ENCODE data around the gene DIDO1. TPM values are rescaled to one million over a fixed set of nuclear protein-coding genes. Genes with fewer than 3 reads are reported as not detected.

Gene DIDO1
- total and polyA plus RNA-seq, 9 of the 15 experiments (the other 6 are each of a cell fraction or from before 2014, with no cell fraction given): 4.4 to 46.8 (median 31.2) TPM

- TF ChIP-seq CEBPZ (IDR thresholded peaks at IDR 0.05; ENCODE audit: borderline replicate concordance, low read depth, low read length) (no peak), SMAD2 (IDR thresholded peaks at IDR 0.05; ENCODE audit: low read depth, low read length) (no peak), HDAC8 (tag; IDR thresholded peaks at IDR 0.05) (no peak), NONO (IDR thresholded peaks at IDR 0.05; ENCODE audit: low read depth in 2 of 2, low read length in 1 of 2) (peak in 1 of 2 experiments; percentile 19; a peak in 1 of 4 replicates), KAT7 (CRISPR knock-in tag; IDR thresholded peaks at IDR 0.05; ENCODE audit: borderline replicate concordance) (0 out of 2 replicates have a peak, but pooled peaks have one; percentile 43), ZEB2 (IDR thresholded peaks at IDR 0.05) (no peak), ZNF609 (CRISPR knock-in tag; IDR thresholded peaks at IDR 0.05; ENCODE audit: borderline replicate concordance) (no peak), ARID3A (IDR thresholded peaks at IDR 0.05; ENCODE audit: borderline replicate concordance, low read depth, low read length) (no peak), HMG20B (CRISPR knock-in tag; IDR thresholded peaks at IDR 0.05) (no peak), ZBTB1 (CRISPR knock-in tag; IDR thresholded peaks at IDR 0.05; ENCODE audit: borderline replicate concordance, low read depth) (no peak; the same call in 1 of the 2 replicates), HES1 (IDR thresholded peaks at IDR 0.05; ENCODE audit: low read depth) (peak; percentile 37; the same call in 1 of the 2 replicates), NUFIP1 (IDR thresholded peaks at IDR 0.05; ENCODE audit: partially characterized antibody) (no peak), THRB (CRISPR knock-in tag; conservative IDR thresholded peaks at IDR 0.05) (0 out of 2 replicates have a peak, but pooled peaks have one; percentile 30)
Measured at GRCh38 chr20:62861726-62862336, 64.5 kb downstream of the DIDO1 start, which contains the start of gene TCFL5 (continued).

Data from K562 (cell line).